ENCODE measurements around the gene PPCDC.

The PPCDC gene

DNA sequence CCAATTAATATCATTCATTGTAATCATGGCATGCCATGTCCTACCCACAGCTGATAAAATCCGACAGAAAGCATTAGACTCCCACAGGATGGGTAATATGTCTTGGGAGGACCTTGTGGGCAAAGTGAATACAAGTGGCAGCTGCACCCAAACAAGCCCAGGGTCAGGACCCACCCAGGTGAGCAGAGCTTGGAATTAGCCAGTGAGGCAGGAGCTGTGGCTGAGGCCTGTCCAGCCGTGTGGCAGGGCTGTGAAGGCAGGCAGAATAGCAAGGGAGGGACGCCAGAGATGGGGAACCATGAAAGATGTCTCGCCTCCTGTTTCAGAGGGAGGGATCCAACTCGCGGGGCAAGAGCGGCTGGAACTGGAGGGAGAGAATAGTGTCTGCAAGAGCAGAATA lies 74.5 kb downstream of the PPCDC start:
- no peaks in the 10 kb centered on the region for H3K27me3 ChIP-seq (ENCODE audit: insufficient read depth, insufficient read length)
- TF ChIP-seq ZNF274 (IDR thresholded peaks at IDR 0.05; ENCODE audit: low read depth, low read length) (no peak), YY1 (IDR thresholded peaks at IDR 0.05; ENCODE audit: insufficient read depth, insufficient read length) (no peak), SUZ12 (IDR thresholded peaks at IDR 0.05; ENCODE audit: extremely low read depth, insufficient read depth, insufficient read length) (no peak)
- no peaks in the 10 kb centered on the region for H3K9me3 ChIP-seq (ENCODE audit: insufficient read depth, low read length)
- H3K4me3 ChIP-seq (ENCODE audit: insufficient read length, low read depth): no peak overlapping the region
- H3K36me3 ChIP-seq (ENCODE audit: insufficient read depth, insufficient read length, low read length): no peaks in the 10 kb centered on the region
- H3K9ac ChIP-seq (ENCODE audit: insufficient read length, low read depth): no peak overlapping the region
- DNase-seq (ENCODE audit: low read depth, low spot score): no peak
- H3K4me1 ChIP-seq (ENCODE audit: insufficient read depth, insufficient read length): peaks cover 2% of the 10 kb centered on the region

DNA sequence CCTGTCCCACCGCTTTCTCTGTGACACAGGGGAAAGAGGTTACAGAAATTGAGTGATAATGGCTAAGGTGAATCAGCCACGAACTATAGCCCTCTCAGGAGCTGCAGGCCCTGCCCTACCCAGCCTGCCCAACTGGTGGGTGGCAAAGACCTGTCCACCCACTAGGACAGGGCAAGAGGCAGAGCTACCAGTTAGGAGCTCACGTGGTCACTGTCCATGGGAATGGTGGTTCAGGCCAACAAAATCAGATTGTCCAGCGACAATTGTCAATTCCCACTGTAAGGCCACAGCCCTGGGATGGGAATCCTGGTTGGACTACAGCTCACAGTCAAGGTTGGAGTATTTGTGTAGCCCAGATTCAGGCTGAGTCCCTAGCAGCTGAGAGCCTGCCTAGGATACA lies 75.0 kb downstream of the PPCDC start:
- no peaks in the 10 kb centered on the region for H3K9me3 ChIP-seq (ENCODE audit: insufficient read depth, low read length)
- no peaks in the 10 kb centered on the region for H3K27me3 ChIP-seq (ENCODE audit: insufficient read depth, insufficient read length)
- DNase-seq (ENCODE audit: low read depth, low spot score): no peak
- peaks cover 2% of the 10 kb centered on the region for H3K4me1 ChIP-seq (ENCODE audit: insufficient read depth, insufficient read length)
- TF ChIP-seq SUZ12 (IDR thresholded peaks at IDR 0.05; ENCODE audit: extremely low read depth, insufficient read depth, insufficient read length) (no peak), ZNF274 (IDR thresholded peaks at IDR 0.05; ENCODE audit: low read depth, low read length) (no peak), YY1 (IDR thresholded peaks at IDR 0.05; ENCODE audit: insufficient read depth, insufficient read length) (no peak)
- H3K36me3 ChIP-seq (ENCODE audit: insufficient read depth, insufficient read length, low read length): no peaks in the 10 kb centered on the region
- no peak overlapping the region for H3K9ac ChIP-seq (ENCODE audit: insufficient read length, low read depth)
- H3K4me3 ChIP-seq (ENCODE audit: insufficient read length, low read depth): no peak overlapping the region
